ENCODE results near the gene ADGRL1.

DNA sequence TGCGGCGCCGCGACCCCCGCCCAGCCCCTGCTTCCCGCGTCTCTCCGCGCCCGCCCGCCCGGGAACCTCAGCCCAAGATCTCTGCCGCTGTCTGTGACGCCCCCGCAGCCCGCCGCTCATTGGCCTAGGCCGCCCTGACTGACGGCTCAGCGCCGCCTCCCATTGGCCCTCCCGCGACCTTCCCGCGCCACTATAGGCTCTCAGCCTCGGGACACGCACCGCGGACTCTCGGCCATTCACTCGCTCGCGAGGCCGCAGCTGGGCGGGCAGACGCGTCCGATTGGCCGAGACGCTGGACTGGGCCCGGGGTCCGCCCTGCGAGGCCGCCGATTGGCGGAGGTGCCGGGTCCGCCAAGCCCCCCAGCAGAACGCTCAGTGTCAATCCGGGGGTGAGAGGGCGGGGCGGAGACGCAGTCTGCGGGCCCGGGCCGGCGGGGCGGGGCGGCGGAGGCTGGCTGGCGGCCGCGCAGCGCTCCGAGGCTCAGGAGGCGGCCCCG lies 88.3 kb downstream of the ADGRL1 start, which contains the start of gene PRKACA:
- TF ChIP-seq, protein P1, sequence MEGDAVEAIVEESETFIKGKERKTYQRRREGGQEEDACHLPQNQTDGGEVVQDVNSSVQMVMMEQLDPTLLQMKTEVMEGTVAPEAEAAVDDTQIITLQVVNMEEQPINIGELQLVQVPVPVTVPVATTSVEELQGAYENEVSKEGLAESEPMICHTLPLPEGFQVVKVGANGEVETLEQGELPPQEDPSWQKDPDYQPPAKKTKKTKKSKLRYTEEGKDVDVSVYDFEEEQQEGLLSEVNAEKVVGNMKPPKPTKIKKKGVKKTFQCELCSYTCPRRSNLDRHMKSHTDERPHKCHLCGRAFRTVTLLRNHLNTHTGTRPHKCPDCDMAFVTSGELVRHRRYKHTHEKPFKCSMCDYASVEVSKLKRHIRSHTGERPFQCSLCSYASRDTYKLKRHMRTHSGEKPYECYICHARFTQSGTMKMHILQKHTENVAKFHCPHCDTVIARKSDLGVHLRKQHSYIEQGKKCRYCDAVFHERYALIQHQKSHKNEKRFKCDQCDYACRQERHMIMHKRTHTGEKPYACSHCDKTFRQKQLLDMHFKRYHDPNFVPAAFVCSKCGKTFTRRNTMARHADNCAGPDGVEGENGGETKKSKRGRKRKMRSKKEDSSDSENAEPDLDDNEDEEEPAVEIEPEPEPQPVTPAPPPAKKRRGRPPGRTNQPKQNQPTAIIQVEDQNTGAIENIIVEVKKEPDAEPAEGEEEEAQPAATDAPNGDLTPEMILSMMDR (IDR thresholded peaks at IDR 0.05) = peak in 1 of 4 experiments; percentile 17
- peak in 1 of 2 donors; percentile 54 for TF ChIP-seq POLR2A (IDR thresholded peaks at IDR 0.05)

Measured in uterus (tissue), 2 donors.